ENCODE measurements around the gene ATP8A2. TPM values are rescaled to one million over a fixed set of nuclear protein-coding genes. Genes with fewer than 3 reads are reported as not detected.

ATP8A2 gene
- total RNA-seq, 1 donor from 2014 or later, result not detected

DNA sequence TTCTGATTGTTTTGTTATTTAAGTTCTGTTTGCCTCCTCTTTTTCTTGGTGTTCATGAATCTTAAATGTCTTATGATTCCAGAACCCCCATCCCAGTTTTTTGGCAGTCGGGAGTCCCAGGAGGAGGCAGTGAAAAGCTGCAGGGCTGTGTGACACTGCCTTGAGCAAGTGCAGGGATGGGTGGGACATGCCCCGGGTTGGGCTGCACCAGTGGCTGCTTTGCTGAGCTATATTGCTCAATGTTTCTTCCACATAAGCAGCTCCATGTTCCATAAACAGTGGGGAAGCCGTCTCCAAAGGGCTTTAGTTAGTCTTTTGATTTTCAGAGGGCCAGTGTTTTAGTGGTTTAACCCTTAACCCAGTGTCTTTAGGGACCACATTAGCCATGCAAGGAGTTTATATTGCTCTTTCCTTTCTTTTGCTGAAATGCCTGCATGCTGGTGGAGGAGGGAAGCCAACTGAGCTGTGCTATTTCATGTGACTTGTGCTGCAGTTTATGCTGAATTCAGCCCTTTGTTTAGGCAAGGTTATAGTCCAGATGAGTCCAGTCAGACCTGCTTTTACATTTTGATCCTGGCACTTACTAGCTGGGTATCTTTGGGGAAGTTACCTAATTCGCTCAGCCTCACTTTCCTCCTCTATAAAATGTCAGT, 13.1 kb downstream of the ATP8A2 start:
- ATAC-seq, result no peak

DNA sequence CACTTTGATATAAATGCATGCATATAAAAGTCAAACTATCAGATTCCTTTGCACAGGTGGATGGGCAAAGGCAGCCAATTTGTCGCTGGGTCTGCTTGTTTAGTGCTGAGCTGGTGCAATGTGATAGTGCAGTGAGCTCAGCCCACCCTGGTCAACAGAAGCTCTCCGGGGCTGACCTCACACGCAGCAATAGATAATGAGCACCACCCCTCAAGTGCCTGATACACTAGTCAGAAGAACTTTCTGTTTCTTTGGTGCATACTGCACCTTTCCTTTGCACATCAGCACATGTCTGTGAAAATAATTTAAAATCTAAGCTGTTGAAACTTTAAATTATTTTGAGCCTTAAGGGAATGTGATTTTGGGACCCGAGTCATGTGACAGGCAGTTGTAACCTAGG, 20.2 kb downstream of the ATP8A2 start:
- ATAC-seq, result no peak

- ATAC-seq, result no peak
These were observed 22.8 kb downstream of the ATP8A2 start for GRCh38 chr13:25394402-25395060.

DNA sequence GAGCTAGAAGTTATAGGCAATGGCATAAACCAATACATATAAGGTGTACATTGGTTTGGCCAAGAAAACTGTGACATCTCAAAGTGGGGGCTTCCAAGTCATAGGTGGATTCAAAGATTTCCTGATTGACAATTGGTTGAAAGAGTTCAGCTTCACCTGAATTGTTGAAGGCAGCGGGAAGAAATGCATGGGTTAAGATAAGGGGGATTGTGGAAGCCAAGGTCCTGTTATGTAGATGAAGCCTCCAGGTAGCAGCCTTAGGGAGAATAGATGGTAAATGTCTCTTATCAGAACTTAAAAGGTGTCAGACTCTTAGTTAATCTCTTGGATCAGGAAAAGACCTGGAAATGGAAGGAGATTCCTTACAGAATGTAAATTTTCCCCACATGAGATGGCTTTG, 26.0 kb downstream of the ATP8A2 start:
- no peak for ATAC-seq

DNA sequence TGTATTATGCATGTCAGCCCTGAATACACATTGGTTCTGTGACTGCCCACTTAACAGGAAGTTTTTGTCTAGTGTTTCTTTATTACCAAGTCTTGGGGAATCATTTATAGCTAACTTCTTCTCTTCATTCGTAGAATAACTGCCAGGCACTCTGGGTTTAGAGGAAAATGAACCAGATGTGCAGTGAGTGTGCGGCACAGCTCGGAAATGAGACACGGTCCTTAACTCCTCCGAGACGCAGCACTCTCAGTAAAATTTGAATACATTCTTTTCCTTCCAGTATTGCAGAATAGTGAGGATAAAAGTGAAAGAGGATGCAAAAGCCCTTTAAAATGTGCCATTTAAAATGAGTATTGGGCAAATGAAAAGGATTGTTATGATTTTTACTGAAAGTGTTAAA, 29.2 kb downstream of the ATP8A2 start:
- ATAC-seq, result no peak

DNA sequence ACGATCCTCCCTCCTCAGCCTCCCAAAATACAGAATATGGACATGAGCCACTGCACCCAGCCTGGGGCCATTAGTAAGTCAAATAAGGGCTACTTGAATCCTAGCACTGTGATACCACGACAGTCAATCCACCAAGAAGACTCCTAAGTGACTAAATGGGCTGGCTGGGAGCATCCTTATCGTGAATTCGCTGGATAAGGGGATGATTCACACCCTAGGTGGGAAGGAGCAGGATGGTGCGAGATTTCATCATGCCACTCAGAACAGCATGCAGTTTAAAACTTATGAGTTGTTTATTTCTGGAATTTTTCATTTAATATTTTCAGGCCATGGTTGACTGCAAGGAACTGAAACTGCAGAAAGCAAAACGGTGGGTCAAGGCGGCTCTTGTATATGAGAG, 30.2 kb downstream of the ATP8A2 start:
- no peak for ATAC-seq

GRCh38 chr13:25406377-25406776, 34.6 kb downstream of the ATP8A2 start:
- no peak for ATAC-seq

- ATAC-seq, result no peak
These were observed 38.2 kb downstream of the ATP8A2 start for GRCh38 chr13:25409938-25410337.

DNA sequence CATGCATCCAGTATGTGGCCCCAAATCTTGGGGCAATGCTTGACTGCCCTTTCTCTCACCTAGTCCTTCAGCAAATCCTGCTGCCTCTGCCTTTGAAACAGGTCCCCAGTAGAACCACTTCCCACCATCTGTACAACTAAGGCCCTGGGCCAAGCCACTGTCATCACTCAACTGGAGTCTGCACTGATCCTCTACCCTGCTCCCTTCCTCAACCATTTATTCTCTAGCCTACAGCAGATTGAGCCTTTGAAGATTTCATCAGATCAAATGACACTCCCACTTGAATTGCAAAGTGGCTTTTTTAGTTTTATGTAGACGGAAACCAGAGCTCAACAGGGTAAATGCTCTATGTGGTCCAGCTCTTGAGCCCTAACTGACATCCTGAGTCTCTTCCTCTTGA, 43.5 kb downstream of the ATP8A2 start:
- no peak for ATAC-seq

GRCh38 chr13:25417535-25417934, 45.8 kb downstream of the ATP8A2 start:
- no peak for ATAC-seq

GRCh38 chr13:25420161-25420560, 48.4 kb downstream of the ATP8A2 start:
- no peak for ATAC-seq

DNA sequence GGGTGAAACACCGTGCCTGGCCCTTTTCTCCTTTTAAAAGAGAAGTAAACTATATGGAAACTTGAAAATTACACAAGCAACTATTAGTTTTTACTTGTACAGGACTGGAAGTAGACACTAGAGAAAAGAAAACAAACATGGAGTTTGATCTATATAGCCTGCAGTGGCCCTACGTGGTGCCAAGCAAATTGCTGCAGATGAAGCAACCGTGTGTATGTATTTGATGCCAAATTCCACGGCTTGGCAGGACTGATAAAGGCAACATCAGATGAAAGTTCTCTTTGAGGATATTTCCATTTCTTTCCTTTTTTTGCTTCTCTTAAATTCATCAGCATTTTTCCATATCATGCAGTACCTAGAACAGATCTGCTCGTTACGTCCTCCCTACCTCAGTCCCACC, 49.8 kb downstream of the ATP8A2 start:
- no peak for ATAC-seq

- ATAC-seq, result no peak
These were observed 50.4 kb downstream of the ATP8A2 start for GRCh38 chr13:25422153-25422552.

DNA sequence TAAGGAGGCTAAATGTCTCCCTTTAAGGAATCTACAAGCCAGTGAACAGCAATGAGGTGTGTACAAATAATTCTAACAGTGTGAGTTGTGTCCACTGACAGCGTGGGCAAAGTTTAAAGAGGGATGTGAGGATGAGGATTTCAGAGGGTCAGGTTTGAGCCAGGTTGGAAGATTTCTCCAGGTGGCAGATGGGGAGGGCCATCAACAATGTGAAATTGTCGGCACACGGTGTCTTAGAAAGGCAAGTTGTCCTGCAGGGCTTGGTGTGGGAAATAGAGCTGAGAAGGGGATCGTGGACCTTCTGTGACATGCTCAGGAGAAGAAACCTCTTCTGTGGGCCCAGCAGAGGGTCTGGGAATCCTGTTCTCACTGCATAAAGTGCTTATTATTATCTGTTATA, 52.1 kb downstream of the ATP8A2 start:
- no peak for ATAC-seq

GRCh38 chr13:25429466-25429865, 57.7 kb downstream of the ATP8A2 start:
- ATAC-seq, result no peak

DNA sequence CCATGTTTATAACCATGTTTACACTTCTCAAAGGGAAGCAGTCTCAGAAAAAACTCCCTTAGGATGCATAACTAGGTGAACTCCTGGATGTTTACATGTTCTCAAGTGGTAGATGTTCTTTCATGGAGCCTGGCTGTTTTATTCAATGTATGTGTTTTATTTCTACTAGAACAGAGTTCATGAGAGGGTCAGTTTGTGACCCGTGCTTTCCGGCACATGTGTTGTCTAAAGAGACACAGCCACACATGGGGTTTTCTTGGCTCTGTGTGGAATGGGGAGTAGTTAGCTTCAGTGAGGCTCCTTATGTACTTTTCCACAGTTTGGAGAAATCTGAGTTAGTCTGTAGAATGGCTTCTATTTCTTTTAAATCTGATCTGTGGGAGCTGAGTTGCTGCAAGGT, 60.9 kb downstream of the ATP8A2 start:
- no peak for ATAC-seq

GRCh38 chr13:25440061-25440460, 68.3 kb downstream of the ATP8A2 start:
- no peak for ATAC-seq

DNA sequence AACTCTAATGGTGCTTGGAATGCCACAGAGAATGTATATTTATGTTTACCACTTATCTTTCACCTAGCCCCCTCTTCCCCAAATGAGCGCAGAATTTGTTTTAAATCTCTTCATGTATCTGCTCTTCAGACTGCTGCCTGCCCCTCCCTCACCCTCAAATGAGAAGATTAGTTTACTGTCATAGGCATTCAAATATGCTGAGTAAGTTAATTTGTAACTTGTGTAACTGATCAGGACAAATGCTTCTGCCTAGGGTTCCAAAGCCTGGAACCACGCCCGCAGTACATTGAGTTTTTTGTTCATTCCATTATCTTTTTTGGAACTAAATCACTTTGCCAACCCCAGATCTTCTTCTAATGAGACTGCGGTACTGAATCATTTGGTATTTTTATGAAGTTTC, 74.5 kb downstream of the ATP8A2 start:
- ATAC-seq, result no peak

- no peak for ATAC-seq
These were observed 75.6 kb downstream of the ATP8A2 start for GRCh38 chr13:25447396-25447795.

DNA sequence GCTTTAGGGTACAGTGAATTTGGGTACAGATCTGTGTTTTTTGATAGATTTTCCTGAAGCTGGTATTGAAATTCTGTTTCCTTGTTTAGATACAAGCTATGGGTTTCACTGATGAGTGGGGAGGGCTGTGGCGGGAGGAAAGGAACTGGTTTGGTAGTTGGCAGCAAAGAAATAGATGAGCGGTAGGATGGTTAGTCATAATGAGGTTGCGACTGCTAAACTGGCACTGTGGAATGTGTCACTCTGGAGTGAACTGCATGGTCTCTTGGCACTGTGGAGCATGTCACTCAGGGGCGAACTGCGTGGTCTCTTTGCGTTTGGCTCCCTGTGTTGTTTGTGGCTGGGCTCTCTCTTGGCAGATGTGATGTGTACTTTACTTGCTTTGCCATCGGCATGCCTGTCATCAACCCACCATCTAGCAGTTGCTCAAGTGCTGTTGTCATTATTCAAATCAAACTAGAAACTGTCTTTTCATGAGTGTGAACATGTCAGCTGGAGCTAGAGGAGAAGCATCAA, 82.1 kb downstream of the ATP8A2 start:
- no peak for ATAC-seq

DNA sequence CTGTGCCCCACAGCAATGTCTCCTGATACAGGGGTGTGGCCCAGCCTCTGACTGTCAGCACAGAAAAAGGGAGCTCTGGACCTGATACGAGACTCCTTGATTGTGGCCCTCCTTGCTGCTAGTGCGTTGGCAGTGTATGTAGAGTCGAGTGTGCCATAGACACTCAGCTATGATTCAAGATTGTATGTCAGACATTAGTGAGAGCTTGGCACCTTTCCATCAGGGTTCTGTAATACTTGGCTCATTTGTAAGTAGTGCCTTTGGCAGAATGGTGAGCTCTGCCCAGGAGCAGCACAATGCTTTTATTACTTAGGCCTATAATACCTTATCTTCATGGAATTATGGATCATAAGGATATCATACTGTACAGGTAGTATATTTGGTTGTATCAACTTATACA, 83.4 kb downstream of the ATP8A2 start:
- ATAC-seq, result no peak

DNA sequence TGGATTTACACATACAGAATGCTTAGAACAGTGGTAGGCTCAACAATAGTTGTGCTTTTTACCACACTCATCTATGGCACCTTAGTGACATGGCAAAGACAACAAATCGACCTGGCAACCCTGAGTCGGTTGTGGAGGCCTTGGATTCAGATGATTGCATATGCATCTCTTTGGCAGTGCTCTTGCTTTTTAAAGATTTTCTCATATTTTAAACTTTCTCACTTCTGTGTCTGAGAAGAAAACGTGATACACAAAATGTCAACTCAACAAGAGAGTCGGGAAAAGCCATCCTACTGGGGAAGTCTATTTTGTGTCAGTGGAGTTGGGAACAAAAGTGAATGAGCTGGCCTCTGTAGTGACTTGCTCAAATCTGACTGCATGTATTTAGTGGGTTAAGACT, 85.8 kb downstream of the ATP8A2 start:
- ATAC-seq, result no peak

- no peak for ATAC-seq
These were observed 90.7 kb downstream of the ATP8A2 start for GRCh38 chr13:25462301-25463125.

DNA sequence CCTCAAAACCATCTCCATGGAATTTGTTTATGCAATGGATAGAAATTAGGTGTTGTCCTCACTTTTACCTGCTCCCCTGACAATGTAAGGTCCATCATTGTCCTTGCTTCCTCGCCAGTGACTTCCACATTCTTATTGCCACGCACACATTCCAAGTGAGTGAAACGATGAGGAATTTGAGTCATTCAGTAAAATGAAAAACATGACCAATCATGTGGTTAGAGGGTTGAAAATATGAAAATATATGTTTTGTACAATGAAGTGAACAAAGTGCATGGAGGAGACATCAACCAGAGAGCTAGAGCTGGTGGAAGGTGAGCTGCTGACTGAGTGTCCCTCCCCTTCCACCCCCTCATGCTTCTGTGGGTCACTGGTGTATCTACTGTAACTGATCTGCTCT, 91.7 kb downstream of the ATP8A2 start:
- ATAC-seq, result no peak

All from esophagus mucosa (tissue), 1 donor.